ENCODE results near the gene EEFSEC.

GRCh38 chr3:128311441-128311844 lies 158.2 kb downstream of the EEFSEC start:
- TF ChIP-seq CTCF (IDR thresholded peaks at IDR 0.05) = no peak
- TF ChIP-seq POLR2A (IDR thresholded peaks at IDR 0.05) = no peak
